PFSK-1 (cell line): ENCODE results near the gene EIF3A.

Source experiments
- REST ChIP-seq, 2 experiments: IDR thresholded peaks; 2 replicates each; pipeline versions ENCODE4 v1.6.1 to v1.8.0; 2011 to 2012; ENCODE audit warnings: low read depth in 2 of 2, low read length in 2 of 2, control low read depth in 1 of 2, inconsistent platforms in 1 of 2, mild to moderate bottlenecking in 1 of 2, moderate library complexity in 1 of 2; ENCODE audit not compliant: insufficient read depth in 1 of 2
- SIN3A ChIP-seq: IDR thresholded peaks from 2 replicates; pipeline ENCODE4 v1.6.1; 2012; ENCODE audit warnings: mild to moderate bottlenecking, low read length, moderate library complexity, borderline replicate concordance; ENCODE audit not compliant: insufficient read depth
- TAF1 ChIP-seq: IDR thresholded peaks from 2 replicates; pipeline ENCODE4 v1.6.1; 2012; ENCODE audit warnings: low read length, control low read depth, borderline replicate concordance; ENCODE audit not compliant: insufficient read depth

GRCh38 chr10:118998183-118998582 is 82.4 kb downstream of the EIF3A start:
- TF ChIP-seq REST (IDR thresholded peaks at IDR 0.05; ENCODE audit: insufficient read depth in 1 of 2, low read depth in 2 of 2, low read length in 2 of 2), result no peak
- no peak for TF ChIP-seq TAF1
- TF ChIP-seq SIN3A, result no peak
